Activated CD4-positive, alpha-beta T cell treated with anti-CD3 and anti-CD28 coated beads, Interleukin-2, amount 50 U/mL, for 4 hours (primary cell): ENCODE data around the gene PQBP1.
"Not testable (repeated sequence)": the region's sequence is repeated elsewhere in the genome, so short reads cannot be mapped to it uniquely, and the experiment has no call there.

Experiments
- DNase-seq, 2 experiments: peaks; one replicate each; pipeline ENCODE4 v3.0.0-alpha.2; 2020

Gene PQBP1

GRCh38 chrX:48897625-48898306 is at the start of gene PQBP1, which contains the start of gene TIMM17B:
Gene PQBP1, plus strand, starts transcription at chrX:48897930. Its CDS starts 580 bp downstream, at chrX:48898510.
Gene TIMM17B, minus strand, starts transcription at chrX:48897768. Its CDS starts 19 bp downstream, at chrX:48897749.
- DNase-seq = peak; percentile 83

- no peak for DNase-seq
Observed at GRCh38 chrX:48848847-48849246, 48.9 kb upstream of the PQBP1 start.

- DNase-seq = no peak
Observed at GRCh38 chrX:48852857-48853256, 44.9 kb upstream of the PQBP1 start.

GRCh38 chrX:48853494-48853893 is 44.2 kb upstream of the PQBP1 start:
- DNase-seq = not testable (repeated sequence)

GRCh38 chrX:48854121-48854804 is 43.5 kb upstream of the PQBP1 start:
- not testable (repeated sequence) for DNase-seq

- no peak for DNase-seq
Observed at GRCh38 chrX:48854898-48855297, 42.8 kb upstream of the PQBP1 start.

- DNase-seq = no peak
Observed at GRCh38 chrX:48864210-48864609, 33.5 kb upstream of the PQBP1 start.

- not testable (repeated sequence) for DNase-seq
Observed at GRCh38 chrX:48872017-48872416, 25.7 kb upstream of the PQBP1 start.

- DNase-seq = not testable (repeated sequence)
Observed at GRCh38 chrX:48876944-48877343, 20.8 kb upstream of the PQBP1 start.

GRCh38 chrX:48883729-48884128 is 14.0 kb upstream of the PQBP1 start:
- DNase-seq = no peak

- DNase-seq = not testable (repeated sequence)
Observed at GRCh38 chrX:48886586-48886985, 11.1 kb upstream of the PQBP1 start.

GRCh38 chrX:48890296-48890925 is 7.3 kb upstream of the PQBP1 start:
- DNase-seq = no peak

- DNase-seq = no peak
Observed at GRCh38 chrX:48890934-48891401, 6.8 kb upstream of the PQBP1 start.

- peak; percentile 67 to 71 for DNase-seq
Observed at GRCh38 chrX:48891402-48892288, 6.1 kb upstream of the PQBP1 start.

GRCh38 chrX:48892896-48893295 is 4.8 kb upstream of the PQBP1 start:
- DNase-seq = no peak

GRCh38 chrX:48893556-48894348 is 4.0 kb upstream of the PQBP1 start:
- no peak for DNase-seq

GRCh38 chrX:48894891-48895290 is 2.8 kb upstream of the PQBP1 start:
- no peak for DNase-seq

GRCh38 chrX:48896611-48897011 is 1.1 kb upstream of the PQBP1 start:
- no peak for DNase-seq

GRCh38 chrX:48897157-48897624 is 539 bp upstream of the PQBP1 start:
- peak; percentile 51 to 52 for DNase-seq

- DNase-seq = no peak
Observed at GRCh38 chrX:48899078-48899410, 1.3 kb downstream of the PQBP1 start.

GRCh38 chrX:48901069-48901468 is 3.3 kb downstream of the PQBP1 start:
- DNase-seq = no peak

- DNase-seq = no peak
Observed at GRCh38 chrX:48902135-48902534, 4.4 kb downstream of the PQBP1 start.
